T-helper 2 cell (primary cell): ENCODE measurements around the gene KIF26A.

Experiments
- DNase-seq, 5 experiments: peaks; one replicate each; pipeline versions ENCODE4 v3.0.0 to v3.0.0-alpha.2; 2012 to 2022

KIF26A gene

GRCh38 chr14:104158827-104159798, 20.7 kb downstream of the KIF26A start:
- no peak for DNase-seq

- DNase-seq: no peak
Measured at GRCh38 chr14:104159990-104160389, 21.6 kb downstream of the KIF26A start.

GRCh38 chr14:104161602-104162367, 23.4 kb downstream of the KIF26A start:
- DNase-seq: no peak

DNA sequence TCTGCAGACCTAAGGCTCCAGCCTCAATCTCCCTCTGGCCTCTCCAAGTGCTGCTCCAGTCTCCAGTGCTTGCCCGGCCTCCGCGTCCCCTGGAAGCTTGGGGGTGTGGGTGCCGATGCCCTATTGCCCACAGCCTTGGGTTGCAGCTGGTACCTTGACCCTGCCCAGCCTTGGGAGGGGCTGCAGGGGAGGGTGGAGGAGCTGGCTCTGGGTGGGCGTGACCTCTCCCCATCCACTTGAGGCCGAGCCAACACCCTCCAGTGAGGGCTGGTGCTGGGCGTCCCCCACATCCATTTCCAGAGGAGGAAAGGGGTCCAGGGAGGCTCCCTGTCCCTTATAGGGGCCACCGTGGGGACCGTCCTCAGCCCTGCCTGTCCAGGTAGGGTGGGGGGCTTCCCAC, 24.1 kb downstream of the KIF26A start:
- no peak for DNase-seq

GRCh38 chr14:104163541-104163940, 25.2 kb downstream of the KIF26A start:
- no peak for DNase-seq

DNA sequence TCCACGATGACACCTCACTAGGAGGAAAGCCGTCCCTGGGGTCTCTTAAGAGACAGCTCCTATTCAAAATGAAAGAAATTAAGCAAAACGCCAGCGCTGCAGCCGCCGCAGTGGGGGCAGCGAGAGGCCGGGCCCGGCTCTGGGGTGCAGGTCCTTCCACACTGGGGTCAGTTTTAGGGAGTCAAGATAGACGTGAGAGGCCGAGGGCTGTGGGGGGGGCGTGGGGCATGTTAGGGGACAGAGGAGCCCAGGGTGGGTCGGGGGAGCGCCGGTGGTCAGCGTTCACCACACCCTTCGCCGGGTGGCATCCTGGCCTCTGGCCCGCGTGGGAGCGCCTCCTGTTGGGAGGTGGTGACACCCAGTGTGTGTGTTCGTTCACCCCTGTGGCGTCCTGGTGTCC, 25.7 kb downstream of the KIF26A start:
- DNase-seq: no peak

- no peak for DNase-seq
Measured at GRCh38 chr14:104164512-104164911, 26.1 kb downstream of the KIF26A start.

DNA sequence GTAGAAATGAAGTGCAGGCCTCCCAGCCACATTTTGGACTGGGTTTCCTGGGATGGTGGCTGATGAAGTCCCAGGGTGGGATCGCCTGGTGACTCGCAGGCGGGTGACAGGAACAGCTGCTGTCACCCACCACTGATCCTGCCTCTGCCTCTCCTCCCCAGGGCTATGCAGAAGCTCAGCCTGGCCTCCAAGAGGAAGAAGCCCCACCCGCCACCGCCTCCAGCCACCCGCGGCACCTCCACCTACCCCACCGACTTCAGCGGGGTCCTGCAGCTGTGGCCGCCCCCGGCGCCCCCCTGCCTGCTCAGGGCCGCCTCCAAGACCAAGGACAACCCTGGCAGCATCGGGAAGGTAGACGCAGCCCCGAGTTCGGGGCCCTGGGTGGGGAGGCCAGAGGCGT, 28.3 kb downstream of the KIF26A start:
- DNase-seq: no peak

DNA sequence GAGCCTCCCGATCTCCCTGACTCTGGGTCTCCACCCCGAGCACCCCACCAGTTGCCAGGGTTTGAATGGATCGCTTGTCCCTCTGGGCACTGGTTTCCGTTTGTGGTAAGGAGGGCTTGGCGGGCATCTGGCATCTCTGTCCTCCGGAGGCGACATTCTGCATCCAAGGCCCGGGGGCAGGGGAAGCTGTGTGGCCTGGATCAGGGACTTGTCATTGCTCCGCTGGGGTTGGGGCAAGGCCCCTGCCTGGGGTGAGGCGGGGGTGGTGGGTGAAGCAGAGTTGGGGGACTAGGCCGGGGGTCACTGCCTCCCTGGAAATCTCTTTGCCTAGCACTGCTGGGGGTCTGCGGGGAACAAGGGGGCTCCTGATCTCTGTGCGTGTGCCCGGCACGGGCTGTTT, 30.2 kb downstream of the KIF26A start:
- no peak for DNase-seq

DNA sequence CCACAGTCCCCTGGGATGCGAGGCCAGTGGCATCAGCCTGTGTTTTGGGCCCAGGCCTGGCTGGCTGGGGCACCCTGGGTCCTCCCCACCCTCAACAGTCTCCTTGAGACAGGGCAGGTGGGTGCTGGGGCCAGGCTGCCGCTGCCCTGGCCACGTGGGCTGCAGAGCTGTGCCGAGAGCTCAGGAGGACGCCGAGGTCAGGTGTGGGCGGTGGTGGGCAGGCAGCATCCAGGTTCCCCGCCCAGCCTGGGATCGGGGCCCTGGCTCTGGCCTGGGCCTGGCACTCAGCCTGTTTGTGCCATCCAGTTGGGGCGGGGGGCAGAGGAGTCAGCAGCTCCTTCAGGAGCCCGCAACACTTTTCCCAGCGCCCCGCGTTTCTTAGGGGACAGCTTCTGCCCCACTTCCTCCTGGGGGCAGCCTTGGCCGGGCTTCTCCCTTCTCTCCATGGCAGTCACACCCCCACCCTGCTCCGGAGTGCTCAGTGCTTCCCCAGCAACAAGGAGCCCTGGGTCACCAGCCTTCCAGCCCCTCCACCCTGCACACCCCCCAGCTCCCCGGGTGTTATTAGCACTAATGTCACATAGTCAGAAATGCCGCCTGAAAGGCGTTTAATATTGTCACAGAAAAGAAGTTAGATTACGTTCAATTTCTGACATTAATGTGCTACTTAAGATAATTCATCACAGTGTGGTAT, 30.8 kb downstream of the KIF26A start:
- no peak for DNase-seq

DNA sequence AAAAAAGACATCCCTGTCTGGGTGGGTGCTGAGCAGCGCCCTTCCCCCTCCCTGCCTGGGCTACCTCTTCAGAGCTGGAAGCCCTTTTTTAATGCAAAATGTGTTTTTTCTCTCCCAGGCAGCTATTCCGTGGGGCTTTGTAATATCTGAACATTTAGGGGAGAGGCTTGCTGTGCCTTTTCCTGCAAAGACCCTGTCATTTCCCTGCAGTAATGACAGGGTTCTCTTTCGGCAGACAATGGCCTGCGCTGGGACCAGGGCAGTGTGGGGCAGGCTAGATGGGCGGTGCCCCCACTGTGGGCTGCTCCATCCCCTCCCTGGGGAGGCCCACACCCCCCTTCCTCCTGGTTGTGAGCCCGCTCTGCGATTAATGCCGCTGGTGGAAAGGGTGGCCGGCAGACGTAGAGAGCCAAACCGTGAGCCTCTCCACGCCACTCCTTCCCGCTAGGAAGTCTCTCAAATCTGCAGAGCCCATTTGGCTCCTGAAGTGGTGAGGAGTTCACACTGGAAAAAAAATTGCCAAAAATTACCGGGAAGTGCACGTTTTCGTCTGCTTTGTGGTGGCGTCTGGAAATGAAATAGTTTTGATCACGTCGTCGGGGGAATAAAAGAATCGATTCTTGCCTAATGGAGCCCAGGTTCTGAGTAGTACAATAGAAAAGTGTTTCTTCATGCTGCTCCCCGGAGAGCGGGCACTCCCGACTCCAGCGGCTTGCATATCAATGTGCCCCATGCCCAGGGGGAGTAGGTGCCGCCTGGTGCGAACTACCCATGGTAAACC, 31.5 kb downstream of the KIF26A start:
- DNase-seq: no peak

DNA sequence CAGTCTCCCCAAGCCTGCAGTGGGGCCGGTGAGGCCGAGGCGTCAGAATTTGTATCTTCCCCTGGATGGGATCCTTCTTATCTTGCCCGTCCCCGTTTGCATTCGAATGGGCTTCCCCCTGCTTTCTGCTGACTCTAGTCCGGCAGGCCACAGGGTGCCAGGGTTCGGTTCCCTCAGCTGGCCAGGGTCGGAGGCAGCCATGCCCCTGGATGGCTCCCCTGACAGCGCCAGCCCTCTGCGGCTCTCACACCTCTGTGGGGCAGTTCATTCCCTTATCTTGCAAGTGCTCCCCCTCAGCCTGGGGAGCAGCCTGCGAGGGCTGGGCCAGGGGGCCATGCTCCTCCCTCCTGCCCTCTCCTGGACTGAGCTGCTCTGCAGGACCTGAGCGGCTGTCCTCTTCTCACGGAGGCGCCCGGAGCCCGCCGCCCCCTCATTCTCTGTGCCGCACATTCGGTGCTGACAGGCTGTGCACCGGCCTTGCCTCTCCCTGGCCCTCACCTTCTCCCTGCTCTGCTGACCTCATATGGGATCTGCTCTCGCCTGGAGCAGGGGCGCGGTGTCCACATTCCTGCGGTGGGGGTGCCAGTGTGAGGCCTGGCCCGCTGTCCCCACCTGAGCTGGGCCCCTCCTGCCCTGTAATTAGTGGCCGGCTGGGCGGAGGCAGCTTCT, 32.8 kb downstream of the KIF26A start:
- no peak for DNase-seq

- no peak for DNase-seq
Measured at GRCh38 chr14:104171895-104172294, 33.5 kb downstream of the KIF26A start.

- no peak for DNase-seq
Measured at GRCh38 chr14:104172349-104172748, 34.0 kb downstream of the KIF26A start.

DNA sequence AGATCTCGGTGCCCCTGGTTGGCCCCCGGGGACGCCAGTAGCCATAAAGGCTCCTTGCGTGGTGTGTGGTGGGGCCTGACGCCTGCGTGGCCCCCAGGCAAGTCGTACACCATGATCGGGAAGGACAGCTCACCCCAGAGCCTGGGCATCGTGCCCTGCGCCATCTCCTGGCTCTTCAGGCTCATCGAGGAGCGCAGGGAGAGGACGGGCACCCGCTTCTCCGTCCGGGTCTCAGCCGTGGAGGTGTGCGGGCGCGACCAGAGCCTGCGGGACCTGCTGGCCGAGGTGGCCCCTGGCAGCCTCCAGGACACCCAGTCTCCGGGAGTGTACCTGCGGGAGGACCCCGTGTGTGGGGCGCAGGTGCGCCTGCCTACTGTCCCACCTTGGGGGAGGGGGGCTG, 34.5 kb downstream of the KIF26A start:
- no peak for DNase-seq

- no peak for DNase-seq
Measured at GRCh38 chr14:104174051-104174450, 35.7 kb downstream of the KIF26A start.

- DNase-seq: no peak
Measured at GRCh38 chr14:104175041-104175440, 36.7 kb downstream of the KIF26A start.

DNA sequence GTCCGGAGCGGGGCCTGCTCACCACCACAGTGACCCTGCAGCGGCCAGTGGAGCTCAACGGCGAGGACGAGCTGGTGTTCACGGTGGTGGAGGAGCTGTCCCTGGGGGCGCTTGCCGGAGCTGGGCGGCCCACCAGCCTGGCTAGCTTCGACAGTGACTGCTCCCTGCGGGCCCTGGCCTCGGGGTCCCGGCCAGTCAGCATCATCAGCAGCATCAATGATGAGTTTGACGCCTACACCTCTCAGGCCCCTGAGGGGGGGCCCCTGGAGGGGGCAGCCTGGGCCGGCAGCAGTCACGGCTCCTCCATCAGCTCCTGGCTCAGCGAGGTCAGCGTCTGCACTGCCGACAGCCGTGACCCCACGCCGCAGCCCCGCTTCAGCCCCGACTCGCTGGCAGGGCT, 37.4 kb downstream of the KIF26A start:
- no peak for DNase-seq

DNA sequence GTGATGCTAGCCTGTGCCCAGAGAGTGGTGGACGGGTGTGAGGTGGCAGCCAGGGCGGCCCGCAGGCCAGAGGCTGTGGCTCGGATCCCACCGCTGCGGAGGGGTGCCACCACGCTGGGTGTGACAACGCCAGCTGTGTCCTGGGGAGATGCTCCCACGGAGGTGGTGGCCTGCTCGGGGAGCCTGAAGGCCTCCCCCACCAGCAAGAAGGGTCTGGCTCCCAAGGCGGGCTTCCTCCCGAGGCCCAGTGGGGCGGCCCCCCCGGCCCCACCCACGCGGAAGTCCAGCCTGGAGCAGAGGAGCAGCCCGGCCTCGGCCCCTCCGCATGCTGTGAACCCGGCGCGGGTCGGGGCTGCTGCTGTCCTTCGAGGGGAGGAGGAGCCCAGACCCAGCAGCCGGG, 38.2 kb downstream of the KIF26A start:
- DNase-seq: no peak

GRCh38 chr14:104177411-104177810, 39.0 kb downstream of the KIF26A start:
- DNase-seq: no peak

DNA sequence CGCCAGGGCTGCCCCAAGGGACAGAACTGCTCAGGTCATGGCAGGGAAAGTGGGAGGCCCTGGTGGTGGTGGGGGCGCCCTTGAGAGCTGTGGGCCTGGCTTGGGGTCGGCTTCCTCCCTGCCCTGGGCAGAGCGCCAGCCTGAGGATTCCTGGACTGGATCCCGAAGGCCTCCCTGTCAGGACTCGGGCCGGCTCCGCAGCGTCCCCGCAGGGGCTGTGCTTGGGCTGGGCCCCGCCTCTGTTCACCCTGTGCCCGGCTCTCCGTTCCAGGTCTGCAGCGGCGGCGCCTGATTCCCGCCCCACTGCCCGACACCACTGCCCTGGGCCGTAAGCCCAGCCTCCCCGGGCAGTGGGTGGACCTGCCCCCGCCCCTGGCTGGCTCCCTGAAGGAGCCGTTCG, 39.9 kb downstream of the KIF26A start:
- no peak for DNase-seq

- no peak for DNase-seq
Measured at GRCh38 chr14:104179126-104179525, 40.7 kb downstream of the KIF26A start.
